Right lobe of liver (tissue), 4 donors: ENCODE results near the gene VPS52.

Experiments used
- POLR2A ChIP-seq: fragments of 450-650 bp; IDR thresholded peaks from one replicate; pipeline ENCODE4 v1.6.1; 2017; ENCODE audit warnings: antibody characterized with exemption, mild to moderate bottlenecking
- TF ChIP-seq, protein P1 (sequence below), 4 donors: fragments of 200-600 bp in 3 of 4; fragments of 450-650 bp in 1 of 4; IDR thresholded peaks; one replicate each; pipeline versions ENCODE4 v1.5.1 to v1.8.0; 2016 to 2022; ENCODE audit warnings: antibody characterized with exemption in 4 of 4, mild to moderate bottlenecking in 2 of 4
- donor health status: DM: no; HTN: no; CAD: no.
- donor health status: DM: no; HTN: no; CAD: no.
- donor health status: DM: no; HTN: yes; CAD: no.

DNA sequence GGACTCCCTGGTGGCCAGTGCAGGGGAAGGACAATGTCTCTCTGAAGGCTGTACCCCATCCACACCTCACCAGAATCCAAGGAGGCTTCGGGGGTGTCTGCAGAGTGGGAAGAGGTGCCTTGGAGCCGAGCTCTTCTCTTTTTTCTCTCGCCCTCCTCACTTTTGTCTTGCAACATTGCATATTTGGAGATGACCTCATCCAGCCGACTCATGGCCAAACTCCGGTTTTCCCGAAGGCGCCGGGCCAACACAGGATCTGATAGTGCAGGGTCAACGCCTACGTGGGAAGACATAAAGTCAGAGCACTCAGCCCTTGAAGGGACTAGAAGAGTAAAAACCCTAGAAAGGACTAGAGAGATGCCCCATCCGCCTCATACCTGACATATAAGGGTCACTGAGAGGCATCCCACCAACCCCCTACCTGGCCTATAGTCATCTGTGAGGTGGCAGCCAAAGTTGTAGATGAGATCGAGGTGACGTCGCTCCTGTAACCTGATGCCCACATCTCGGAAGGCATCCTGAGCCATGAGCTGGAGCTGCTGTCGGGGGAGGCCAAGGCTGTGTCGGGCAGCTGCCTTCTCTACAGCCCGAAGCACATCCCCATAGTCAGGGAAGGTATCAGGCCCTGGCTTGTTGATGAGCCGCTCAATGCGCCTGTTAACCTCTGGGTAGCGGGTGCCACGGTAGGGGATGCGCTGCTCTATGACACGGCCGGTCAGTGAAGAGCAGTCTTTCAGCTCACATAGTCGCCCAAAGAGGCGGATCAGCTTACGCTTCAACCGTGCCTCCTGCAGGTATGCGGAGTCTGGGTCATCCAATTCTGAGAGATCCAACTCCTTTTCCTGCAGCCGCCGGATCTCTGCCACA is 48.9 kb upstream of the VPS52 start:
- TF ChIP-seq, protein P1, sequence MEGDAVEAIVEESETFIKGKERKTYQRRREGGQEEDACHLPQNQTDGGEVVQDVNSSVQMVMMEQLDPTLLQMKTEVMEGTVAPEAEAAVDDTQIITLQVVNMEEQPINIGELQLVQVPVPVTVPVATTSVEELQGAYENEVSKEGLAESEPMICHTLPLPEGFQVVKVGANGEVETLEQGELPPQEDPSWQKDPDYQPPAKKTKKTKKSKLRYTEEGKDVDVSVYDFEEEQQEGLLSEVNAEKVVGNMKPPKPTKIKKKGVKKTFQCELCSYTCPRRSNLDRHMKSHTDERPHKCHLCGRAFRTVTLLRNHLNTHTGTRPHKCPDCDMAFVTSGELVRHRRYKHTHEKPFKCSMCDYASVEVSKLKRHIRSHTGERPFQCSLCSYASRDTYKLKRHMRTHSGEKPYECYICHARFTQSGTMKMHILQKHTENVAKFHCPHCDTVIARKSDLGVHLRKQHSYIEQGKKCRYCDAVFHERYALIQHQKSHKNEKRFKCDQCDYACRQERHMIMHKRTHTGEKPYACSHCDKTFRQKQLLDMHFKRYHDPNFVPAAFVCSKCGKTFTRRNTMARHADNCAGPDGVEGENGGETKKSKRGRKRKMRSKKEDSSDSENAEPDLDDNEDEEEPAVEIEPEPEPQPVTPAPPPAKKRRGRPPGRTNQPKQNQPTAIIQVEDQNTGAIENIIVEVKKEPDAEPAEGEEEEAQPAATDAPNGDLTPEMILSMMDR (IDR thresholded peaks at IDR 0.05): no peak
- TF ChIP-seq POLR2A: no peak
